ENCODE results near the gene TMEM43.

The TMEM43 gene

DNA sequence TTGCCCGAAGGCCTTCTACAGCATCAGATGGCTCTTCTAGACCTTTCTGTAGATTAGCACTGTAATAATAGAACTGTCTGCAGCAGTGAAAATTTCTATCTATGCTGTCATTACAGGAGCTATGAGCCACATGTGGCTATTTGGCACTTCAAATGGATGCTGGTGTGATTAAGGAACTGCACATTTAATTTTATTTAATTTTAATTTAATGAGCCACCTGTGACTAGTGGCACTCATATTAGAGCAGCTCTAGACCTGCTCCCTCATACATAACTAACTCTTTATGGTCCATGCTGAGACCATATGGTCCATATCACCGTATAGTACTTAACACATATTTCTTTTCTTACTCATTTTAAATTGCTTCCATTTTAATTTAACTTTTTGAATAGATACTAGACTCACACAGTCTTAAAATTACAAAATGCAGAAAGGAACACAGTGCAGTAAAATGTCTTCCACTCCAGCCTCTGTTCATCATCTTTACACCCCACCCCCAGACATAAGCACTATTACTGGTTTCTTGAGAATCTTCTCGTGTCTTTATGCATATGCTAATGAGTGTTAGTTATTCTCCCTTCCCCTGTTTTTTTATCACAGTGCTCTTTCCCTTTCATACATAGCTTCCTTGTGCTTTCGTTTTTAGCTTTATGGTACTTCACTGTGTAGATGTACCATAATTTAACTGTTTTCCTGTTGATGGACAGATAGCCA lies 63.3 kb downstream of the TMEM43 start:
- TF ChIP-seq, protein P1, sequence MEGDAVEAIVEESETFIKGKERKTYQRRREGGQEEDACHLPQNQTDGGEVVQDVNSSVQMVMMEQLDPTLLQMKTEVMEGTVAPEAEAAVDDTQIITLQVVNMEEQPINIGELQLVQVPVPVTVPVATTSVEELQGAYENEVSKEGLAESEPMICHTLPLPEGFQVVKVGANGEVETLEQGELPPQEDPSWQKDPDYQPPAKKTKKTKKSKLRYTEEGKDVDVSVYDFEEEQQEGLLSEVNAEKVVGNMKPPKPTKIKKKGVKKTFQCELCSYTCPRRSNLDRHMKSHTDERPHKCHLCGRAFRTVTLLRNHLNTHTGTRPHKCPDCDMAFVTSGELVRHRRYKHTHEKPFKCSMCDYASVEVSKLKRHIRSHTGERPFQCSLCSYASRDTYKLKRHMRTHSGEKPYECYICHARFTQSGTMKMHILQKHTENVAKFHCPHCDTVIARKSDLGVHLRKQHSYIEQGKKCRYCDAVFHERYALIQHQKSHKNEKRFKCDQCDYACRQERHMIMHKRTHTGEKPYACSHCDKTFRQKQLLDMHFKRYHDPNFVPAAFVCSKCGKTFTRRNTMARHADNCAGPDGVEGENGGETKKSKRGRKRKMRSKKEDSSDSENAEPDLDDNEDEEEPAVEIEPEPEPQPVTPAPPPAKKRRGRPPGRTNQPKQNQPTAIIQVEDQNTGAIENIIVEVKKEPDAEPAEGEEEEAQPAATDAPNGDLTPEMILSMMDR (IDR thresholded peaks at IDR 0.05; ENCODE audit: borderline replicate concordance, extremely low read depth, low read length, poor library complexity, severe bottlenecking), result no peak
- TF ChIP-seq EZH2 (IDR thresholded peaks at IDR 0.05; ENCODE audit: borderline replicate concordance, low read depth, low read length, severe bottlenecking), result no peak
- Histone ChIP-seq H3K36me3 (ENCODE audit: insufficient read depth, low read length) (peaks cover 51% of the 10 kb centered on the region), H3K9ac (ENCODE audit: low read depth, low read length) (no peak overlapping the region)

More for the DNA sequence above, 63.3 kb downstream of the TMEM43 start:
- ATAC-seq (ENCODE audit: insufficient read depth, low read depth) (no peak), DNase-seq (no peak)
- H3K27ac ChIP-seq (ENCODE audit: low read length), result no peak overlapping the region
- peaks cover 80% of the 10 kb centered on the region for H3K79me2 ChIP-seq (ENCODE audit: insufficient read depth, low read length)
- peaks cover 14% of the 10 kb centered on the region; the same call in 1 of the 2 replicates for H4K20me1 ChIP-seq (ENCODE audit: insufficient read depth, low read length)
- peaks cover 1% of the 10 kb centered on the region; the same call in 1 of the 2 replicates for H3K4me1 ChIP-seq (ENCODE audit: insufficient read depth, low read length)
- H3K4me2 ChIP-seq (ENCODE audit: insufficient read depth, low read length), result no peak overlapping the region
- H3K27me3 ChIP-seq (ENCODE audit: insufficient read depth, low read length, poor library complexity), result no peaks in the 10 kb centered on the region
- no peak overlapping the region for H2AFZ ChIP-seq (ENCODE audit: low read depth, low read length)
- H3K4me3 ChIP-seq (ENCODE audit: low read depth in 1 of 2, low read length in 2 of 2), result no peak overlapping the region
- no peaks in the 10 kb centered on the region for H3K9me3 ChIP-seq (ENCODE audit: insufficient read depth, low read length, severe bottlenecking)
